SK-N-MC (cell line): ENCODE results near the gene PRR16.
"Not testable (repeated sequence)": the region's sequence is repeated elsewhere in the genome, so short reads cannot be mapped to it uniquely, and the experiment has no call there.

Experiments used
- DNase-seq: peaks from one replicate; pipeline ENCODE4 v3.0.0-alpha.2; 2011; ENCODE audit warnings: low read depth, low spot score
- H3K27ac ChIP-seq: fragments of 200-600 bp; sonication (generic); 2 replicates; pipeline ENCODE4 v1.5.1; 2016; ENCODE audit warnings: mixed run types
- H3K36me3 ChIP-seq: fragments of 200-600 bp; sonication (generic); 2 replicates; pipeline ENCODE4 v1.6.1; 2017; ENCODE audit warnings: antibody characterized with exemption, low read length, mixed read lengths; ENCODE audit not compliant: insufficient read depth
- H3K4me3 ChIP-seq: fragments of 200-600 bp; sonication (generic); 2 replicates; pipeline ENCODE4 v1.5.1; 2016
- H3K9ac ChIP-seq: fragments of 200-600 bp; sonication (generic); 2 replicates; pipeline ENCODE4 v1.8.0; 2017; ENCODE audit warnings: mixed run types, mixed read lengths; ENCODE audit not compliant: insufficient read length
- H3K9me3 ChIP-seq: fragments of 200-600 bp; sonication (generic); 2 replicates; pipeline ENCODE4 v1.6.1; 2017; ENCODE audit warnings: low read depth, mild to moderate bottlenecking, antibody characterized with exemption, low read length, moderate library complexity, mixed read lengths
- EZH2 ChIP-seq: fragments of 200-600 bp; sonication (generic); IDR thresholded peaks from one replicate; pipeline ENCODE4 v1.6.1; 2017; ENCODE audit warnings: antibody characterized with exemption
- FOXP2 ChIP-seq: optimal IDR thresholded peaks from 2 replicates; pipeline ENCODE3; 2011; ENCODE audit warnings: mild to moderate bottlenecking, moderate library complexity; ENCODE audit not compliant: insufficient read depth; ENCODE audit errors: extremely low read length, control extremely low read depth
- POLR2AphosphoS5 ChIP-seq: IDR thresholded peaks from 2 replicates; pipeline ENCODE4 v1.6.1; 2012; ENCODE audit warnings: mild to moderate bottlenecking, low read depth, low read length, borderline replicate concordance

Gene PRR16

DNA sequence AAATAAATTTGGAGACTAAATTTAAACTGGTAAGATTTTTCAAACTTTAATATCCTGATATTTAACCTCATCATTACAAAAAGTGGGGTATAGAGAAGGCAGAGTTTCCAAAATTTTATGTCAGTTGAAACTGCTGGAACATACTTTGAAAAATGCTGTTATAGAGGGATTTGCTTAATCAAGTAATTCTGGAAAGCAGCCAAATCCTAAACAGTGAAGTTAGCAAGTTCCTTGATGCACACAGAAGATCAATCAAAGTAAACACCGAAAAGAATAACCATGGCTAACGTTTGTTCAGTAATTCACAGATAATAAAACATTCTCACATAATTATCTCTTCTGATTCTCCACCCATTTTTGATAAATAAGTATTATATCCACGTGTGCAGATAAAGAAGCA, 8.1 kb upstream of the PRR16 start:
- TF ChIP-seq EZH2: no peak
- TF ChIP-seq FOXP2: no peak
- TF ChIP-seq POLR2AphosphoS5: no peak
- no peak for DNase-seq
- H3K4me3 ChIP-seq: no peak overlapping the region

DNA sequence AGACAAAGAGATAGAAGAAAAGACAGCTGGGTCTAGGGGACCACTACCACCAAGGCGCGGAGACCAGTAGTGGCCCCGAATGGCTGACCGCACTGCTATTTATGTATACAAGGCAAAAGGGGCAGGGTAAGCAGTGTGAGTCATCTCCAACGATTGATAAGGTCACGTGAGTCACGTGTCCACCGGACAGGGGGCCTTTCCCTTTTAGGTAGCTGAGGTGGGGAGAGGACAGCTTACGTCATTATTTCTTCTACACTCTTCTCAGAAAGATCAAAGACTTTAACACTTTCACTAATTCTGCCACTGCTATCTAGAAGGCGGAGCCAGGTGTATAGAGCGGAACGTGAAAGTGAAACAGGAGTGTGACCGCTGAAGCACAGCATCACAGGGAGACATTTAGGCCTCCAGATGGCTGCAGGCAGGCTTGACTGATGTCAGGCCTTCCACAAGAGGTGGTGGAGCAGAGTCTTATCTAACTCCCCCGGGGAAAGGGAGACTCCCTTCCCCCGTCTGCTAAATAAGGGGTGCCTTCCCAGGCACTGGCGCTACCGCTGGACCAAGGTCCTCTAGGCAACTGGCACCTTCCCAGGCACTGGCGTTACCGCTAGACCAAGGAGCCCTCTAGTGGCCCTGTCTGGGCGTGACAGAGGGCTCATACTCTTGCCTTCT, 6.1 kb upstream of the PRR16 start:
- Histone ChIP-seq H3K36me3 (no peaks in the 10 kb centered on the region), H3K9me3 (no peaks in the 10 kb centered on the region), H3K9ac (no peak overlapping the region), H3K4me3 (no peak overlapping the region), H3K27ac (no peak overlapping the region)
- no peak for TF ChIP-seq EZH2
- no peak for TF ChIP-seq FOXP2
- no peak for TF ChIP-seq POLR2AphosphoS5
- no peak for DNase-seq

More for the DNA sequence above, 8.1 kb upstream of the PRR16 start:
- no peak overlapping the region for H3K27ac ChIP-seq
- H3K9ac ChIP-seq: no peak overlapping the region
- no peaks in the 10 kb centered on the region for H3K9me3 ChIP-seq
- H3K36me3 ChIP-seq: no peaks in the 10 kb centered on the region

DNA sequence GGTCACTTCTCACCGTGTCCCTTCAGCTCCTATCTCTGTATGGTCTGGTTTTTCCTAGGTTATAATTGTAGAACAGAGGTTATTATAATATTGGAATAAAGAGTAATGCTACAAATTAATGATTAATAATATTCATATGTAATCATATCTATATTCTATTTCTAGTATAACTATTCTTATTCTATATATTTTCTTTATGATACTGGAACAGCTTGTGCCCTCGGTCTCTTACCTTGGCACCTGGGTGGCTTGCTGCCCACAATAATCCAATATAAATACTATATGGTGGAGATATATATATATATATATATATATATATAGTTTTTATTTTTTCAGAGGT, 5.6 kb upstream of the PRR16 start:
- H3K27ac ChIP-seq, H3K4me3 ChIP-seq, DNase-seq, H3K36me3 ChIP-seq, H3K9ac ChIP-seq, H3K9me3 ChIP-seq: not testable (repeated sequence)

DNA sequence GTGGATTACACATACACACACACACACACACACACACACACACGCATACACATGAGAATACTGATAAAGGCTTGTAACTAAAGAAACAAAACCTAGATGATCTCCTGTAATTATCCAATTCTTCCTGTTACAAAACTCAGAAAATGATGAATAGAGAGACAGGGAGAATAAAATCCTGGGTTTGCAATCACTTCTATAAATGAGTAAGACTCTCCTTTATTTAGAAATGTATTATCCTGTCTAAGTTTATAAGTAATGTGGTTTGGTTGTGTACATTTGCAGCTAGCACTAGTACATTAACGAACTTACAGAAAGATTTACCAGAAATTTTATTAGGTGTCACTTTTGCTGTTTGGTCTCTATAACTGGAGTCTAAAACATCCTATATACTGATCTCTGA, 2.8 kb upstream of the PRR16 start:
- no peaks in the 10 kb centered on the region for H3K36me3 ChIP-seq
- no peak overlapping the region for H3K27ac ChIP-seq
- H3K9ac ChIP-seq: no peak overlapping the region
- H3K4me3 ChIP-seq: no peak overlapping the region
- TF ChIP-seq POLR2AphosphoS5 (no peak), FOXP2 (no peak), EZH2 (no peak)
- no peaks in the 10 kb centered on the region for H3K9me3 ChIP-seq
- DNase-seq: no peak

DNA sequence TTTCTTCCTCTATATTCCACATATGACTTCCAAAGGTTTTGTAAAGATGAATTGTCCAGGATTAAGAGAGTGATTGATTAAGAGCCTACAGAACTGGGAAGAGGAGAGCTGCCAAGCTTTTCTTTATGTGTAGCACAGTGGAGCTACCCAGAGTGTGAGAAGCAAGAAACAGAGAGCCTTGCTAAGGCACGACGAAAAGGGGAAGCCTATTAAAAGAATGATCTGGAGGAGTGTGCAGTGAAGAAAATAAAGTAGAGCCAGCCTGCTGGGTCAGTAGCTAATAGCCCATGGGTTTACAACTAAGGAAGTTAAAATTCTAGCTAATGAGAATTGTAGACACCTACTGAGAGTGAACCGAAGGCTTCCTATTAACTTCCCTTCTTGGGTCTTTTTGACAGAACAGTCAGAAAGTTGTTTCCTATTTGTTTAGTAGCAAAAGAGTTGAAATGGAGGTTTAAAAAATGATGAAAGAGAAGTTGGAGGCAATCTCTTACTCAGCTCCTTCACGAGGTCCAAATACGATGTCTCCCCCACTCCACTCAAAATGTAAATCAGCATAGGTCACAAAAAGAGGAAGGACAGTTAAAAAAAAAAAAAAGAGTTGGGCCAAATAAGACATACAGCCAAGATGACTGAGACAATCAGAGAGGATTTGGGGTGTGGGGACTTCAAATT, 957 bp upstream of the PRR16 start:
- no peak for TF ChIP-seq FOXP2
- TF ChIP-seq EZH2: no peak
- no peak for TF ChIP-seq POLR2AphosphoS5
- H3K27ac ChIP-seq: no peak overlapping the region
- no peaks in the 10 kb centered on the region for H3K9me3 ChIP-seq
- no peak overlapping the region for H3K9ac ChIP-seq
- H3K36me3 ChIP-seq: no peaks in the 10 kb centered on the region
- no peak overlapping the region for H3K4me3 ChIP-seq
- DNase-seq: no peak

DNA sequence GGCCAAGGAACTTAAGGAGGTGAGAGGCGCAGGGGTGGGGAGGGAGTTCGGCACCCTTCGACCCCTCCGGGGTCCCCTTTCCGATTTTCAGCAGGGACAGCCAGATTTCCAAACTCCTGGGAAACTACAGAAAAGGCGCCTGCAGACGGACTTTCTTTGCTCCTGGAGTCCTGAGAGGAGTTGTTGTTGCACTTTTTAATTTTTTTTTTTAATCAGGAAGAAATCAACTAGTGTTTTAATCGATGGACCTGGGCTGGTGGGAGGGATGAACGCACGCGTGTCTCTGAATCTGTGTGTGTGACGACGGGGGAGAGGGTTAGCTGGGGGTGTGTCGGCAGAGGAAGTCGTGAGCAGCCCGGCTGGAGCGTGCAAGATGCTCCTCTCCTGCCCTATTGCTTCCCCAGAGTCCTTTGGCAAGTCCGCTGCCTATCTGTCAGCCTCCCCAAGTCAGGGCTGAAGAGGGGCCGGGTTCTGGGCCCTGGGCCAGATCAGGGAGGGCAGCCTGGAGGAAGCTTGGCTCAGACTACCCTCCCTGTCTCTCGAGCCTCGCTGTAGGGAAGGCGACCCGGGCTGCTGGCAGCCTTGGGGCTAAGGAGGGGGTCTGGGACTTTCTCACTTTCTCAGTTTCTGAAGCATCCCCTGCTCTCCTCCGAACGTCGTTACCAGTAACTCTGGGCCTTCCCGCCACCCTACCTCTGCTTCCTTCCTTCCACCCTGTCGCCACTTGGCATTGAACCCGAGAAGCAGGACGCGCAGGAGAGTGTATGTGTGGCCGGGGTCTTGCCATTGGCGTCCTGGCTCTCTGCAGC, 731 bp downstream of the PRR16 start:
- H3K27ac ChIP-seq: no peak overlapping the region
- no peaks in the 10 kb centered on the region for H3K36me3 ChIP-seq
- TF ChIP-seq FOXP2: no peak
- no peak for TF ChIP-seq POLR2AphosphoS5
- TF ChIP-seq EZH2: no peak
- H3K9ac ChIP-seq: no peak overlapping the region
- peak overlapping the region; percentile 87 for H3K4me3 ChIP-seq
- no peaks in the 10 kb centered on the region for H3K9me3 ChIP-seq
- DNase-seq: no peak

DNA sequence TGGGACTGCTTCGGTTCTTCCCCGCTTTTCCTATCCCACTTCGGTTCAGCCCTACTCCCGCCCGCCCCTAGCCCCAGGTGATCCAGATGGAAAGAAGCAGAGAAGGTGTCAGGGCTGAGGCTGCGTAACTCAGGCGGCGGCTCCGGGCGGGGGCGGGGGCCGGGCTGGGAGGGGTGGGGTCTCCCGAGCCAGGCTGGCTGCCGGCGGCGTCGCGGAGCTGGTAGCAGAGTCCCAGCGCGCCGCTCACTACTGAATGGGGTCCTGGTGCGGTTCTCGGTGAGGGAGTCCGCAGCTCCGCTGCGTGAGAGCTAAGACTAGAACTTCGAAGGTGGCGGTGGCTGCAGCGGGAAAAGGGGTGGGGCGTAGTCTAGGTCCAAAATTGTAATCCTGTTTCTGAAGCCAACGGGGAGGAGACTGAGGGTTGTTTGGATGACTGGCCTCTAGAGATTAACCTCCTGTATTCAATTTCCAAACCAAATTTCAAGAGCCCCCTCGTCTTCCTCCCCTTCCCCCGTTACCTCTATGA, 1.4 kb downstream of the PRR16 start:
- H3K9ac ChIP-seq: no peak overlapping the region
- no peaks in the 10 kb centered on the region for H3K9me3 ChIP-seq
- H3K36me3 ChIP-seq: no peaks in the 10 kb centered on the region
- H3K4me3 ChIP-seq: peak overlapping the region; percentile 87
- DNase-seq: no peak
- no peak for TF ChIP-seq FOXP2
- no peak for TF ChIP-seq EZH2
- no peak for TF ChIP-seq POLR2AphosphoS5
- H3K27ac ChIP-seq: no peak overlapping the region

DNA sequence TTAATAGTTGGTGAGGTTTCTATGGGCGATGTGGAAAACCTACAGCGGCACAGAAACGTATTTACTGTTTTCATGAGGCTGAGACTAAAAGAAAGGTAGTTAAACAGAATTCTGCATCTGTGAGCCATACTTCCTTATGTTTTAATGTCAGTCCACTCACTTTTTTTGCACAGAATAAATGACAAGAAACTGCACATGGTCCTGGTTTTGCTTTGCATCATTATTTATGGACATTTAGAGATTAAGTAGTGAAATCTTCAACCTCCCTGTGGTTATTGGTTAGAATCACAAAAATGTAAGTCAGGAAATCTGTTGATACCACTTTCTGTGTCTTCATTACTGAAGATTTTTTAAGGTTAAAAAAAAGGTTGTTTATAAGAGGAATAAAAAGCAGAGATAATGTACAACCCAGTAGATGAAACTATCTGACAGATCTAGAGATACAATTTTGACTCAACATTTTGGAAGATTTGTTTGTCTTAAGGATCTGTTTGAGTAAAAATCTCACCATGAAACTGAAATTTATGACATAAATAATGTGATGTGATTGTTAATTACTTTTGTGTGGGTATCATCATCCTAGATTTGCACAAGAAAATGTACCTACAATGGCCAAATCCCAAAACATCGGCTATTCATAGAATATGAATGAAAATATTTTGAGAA, 2.4 kb downstream of the PRR16 start:
- no peak overlapping the region for H3K9ac ChIP-seq
- H3K4me3 ChIP-seq: no peak overlapping the region

More for the DNA sequence above, 2.4 kb downstream of the PRR16 start:
- Histone ChIP-seq H3K36me3 (no peaks in the 10 kb centered on the region), H3K9me3 (no peaks in the 10 kb centered on the region), H3K27ac (no peak overlapping the region)
- no peak for TF ChIP-seq FOXP2
- TF ChIP-seq EZH2: no peak
- TF ChIP-seq POLR2AphosphoS5: no peak
- DNase-seq: no peak
